Stomach (tissue), 4 donors: Measurements from ENCODE around the gene FAAP100.

ENCODE experiments used
- POLR2AphosphoS5 ChIP-seq, 3 donors: sonication (generic); formaldehyde crosslinking; IDR thresholded peaks; one replicate each; pipeline ENCODE4 v1.6.1; 2016; ENCODE audit warnings: antibody characterized with exemption in 3 of 3
- TF ChIP-seq, protein P1 (sequence below), 7 experiments: fragments of 450-650 bp in 4 of 7; fragments of 200-600 bp in 3 of 7; sonication (generic) in 3 of 7; IDR thresholded peaks; one replicate each; pipeline ENCODE4 v1.5.1; 2016 to 2019; ENCODE audit warnings: antibody characterized with exemption in 7 of 7, control low read depth in 2 of 7, mild to moderate bottlenecking in 1 of 7

DNA sequence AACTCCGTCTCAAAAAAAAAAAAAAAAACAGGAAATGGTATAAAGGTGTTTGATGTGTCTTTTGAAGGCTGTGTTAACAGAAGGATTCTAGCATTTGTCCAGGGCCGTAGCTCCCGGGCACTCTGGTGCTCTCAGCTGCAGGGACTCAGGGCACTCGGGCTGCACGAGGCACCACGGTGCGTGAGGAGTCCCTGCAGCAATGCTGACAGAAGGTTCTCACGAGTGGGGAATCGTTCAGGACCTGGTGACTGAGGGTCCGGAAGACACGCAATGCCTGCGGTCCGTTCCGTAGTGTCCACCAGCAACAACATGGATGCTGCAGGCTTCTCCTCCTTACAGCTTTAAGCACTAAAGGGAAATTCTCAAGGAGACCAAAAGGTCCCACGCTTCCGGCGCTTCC lies 12.6 kb upstream of the FAAP100 start:
- TF ChIP-seq POLR2AphosphoS5 (IDR thresholded peaks at IDR 0.05) = no peak
- TF ChIP-seq, protein P1, sequence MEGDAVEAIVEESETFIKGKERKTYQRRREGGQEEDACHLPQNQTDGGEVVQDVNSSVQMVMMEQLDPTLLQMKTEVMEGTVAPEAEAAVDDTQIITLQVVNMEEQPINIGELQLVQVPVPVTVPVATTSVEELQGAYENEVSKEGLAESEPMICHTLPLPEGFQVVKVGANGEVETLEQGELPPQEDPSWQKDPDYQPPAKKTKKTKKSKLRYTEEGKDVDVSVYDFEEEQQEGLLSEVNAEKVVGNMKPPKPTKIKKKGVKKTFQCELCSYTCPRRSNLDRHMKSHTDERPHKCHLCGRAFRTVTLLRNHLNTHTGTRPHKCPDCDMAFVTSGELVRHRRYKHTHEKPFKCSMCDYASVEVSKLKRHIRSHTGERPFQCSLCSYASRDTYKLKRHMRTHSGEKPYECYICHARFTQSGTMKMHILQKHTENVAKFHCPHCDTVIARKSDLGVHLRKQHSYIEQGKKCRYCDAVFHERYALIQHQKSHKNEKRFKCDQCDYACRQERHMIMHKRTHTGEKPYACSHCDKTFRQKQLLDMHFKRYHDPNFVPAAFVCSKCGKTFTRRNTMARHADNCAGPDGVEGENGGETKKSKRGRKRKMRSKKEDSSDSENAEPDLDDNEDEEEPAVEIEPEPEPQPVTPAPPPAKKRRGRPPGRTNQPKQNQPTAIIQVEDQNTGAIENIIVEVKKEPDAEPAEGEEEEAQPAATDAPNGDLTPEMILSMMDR (IDR thresholded peaks at IDR 0.05) = no peak
